ENCODE data around the gene HEBP1.

GRCh38 chr12:12941450-12942350 lies 58.4 kb downstream of the HEBP1 start:
- TF ChIP-seq POLR2AphosphoS5 (IDR thresholded peaks at IDR 0.05; ENCODE audit: low read depth, low read length) (no peak), CTCF (IDR thresholded peaks at IDR 0.05) (no peak), SIN3A (IDR thresholded peaks at IDR 0.05; ENCODE audit: borderline replicate concordance, insufficient read depth, low read depth, low read length) (no peak)
